HG03025 (cell line): ENCODE results near the gene HRH3.

Experiments used
- ATAC-seq: cut with Tn5 transposase; IDR thresholded peaks from one replicate; pipeline ENCODE4 v1.9.1; 2021; ENCODE audit warnings: mild to moderate bottlenecking, moderate library complexity; ENCODE audit not compliant: unreplicated experiment, low FRiP score

HRH3 gene

GRCh38 chr20:62245911-62246280, 25.8 kb upstream of the HRH3 start:
- no peak for ATAC-seq

DNA sequence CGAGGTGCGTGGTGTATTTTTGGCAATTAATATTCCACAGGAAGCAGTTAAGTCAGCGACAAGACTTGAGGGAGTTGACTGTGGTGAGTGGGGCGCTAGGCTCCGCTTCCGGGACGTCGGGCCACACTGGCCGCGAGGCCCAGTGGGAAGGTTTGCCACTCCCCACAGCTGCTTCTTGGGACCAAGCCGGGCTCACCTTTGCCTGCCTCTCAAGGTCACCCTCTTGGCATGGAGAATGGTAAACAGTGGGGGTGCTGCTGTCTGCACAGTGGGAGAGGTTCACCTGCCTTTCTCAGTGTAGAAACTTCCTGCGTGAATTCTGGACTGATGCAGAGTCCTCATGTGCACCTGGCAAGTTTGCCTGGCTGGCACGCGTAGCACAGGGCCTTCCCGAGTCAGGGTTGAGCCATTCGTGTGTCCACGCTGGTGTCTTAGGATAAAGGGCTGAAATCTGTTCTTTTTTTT, 24.6 kb upstream of the HRH3 start:
- ATAC-seq = no peak

DNA sequence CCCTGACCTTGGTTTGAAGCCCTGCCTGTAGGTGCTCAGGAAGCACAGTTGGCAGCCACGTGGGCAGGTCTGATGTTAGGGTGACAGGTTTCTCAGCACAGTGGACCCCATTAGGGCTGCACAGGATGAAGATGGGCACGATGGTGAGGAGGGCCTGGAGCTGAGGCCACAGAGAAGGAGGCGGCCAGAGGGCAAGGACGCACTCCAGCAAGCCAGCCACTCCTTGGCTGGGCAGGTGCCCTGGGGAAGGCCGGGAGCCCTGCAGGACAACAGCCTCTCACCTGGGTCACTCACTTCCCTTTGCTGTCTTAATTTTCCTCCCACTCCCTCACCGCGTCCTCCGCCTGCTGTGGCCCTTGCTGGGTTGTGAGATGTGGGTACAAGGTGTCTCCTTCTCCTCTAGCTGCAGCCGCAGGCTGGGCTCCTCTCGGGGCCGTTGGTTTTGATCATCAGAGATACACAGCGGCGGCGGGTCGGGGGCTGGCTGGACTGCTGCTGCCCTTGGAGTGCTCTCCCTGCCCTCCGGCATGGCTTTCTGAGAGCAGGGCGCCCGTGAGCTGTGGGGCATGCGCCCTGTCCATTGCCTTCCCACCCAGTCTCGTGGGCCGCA, 23.9 kb upstream of the HRH3 start:
- no peak for ATAC-seq

- ATAC-seq = no peak
These were observed 23.0 kb upstream of the HRH3 start for GRCh38 chr20:62243106-62243505.

GRCh38 chr20:62242176-62242575, 22.1 kb upstream of the HRH3 start:
- ATAC-seq = no peak

- ATAC-seq = no peak
These were observed 21.4 kb upstream of the HRH3 start for GRCh38 chr20:62241506-62241905.

DNA sequence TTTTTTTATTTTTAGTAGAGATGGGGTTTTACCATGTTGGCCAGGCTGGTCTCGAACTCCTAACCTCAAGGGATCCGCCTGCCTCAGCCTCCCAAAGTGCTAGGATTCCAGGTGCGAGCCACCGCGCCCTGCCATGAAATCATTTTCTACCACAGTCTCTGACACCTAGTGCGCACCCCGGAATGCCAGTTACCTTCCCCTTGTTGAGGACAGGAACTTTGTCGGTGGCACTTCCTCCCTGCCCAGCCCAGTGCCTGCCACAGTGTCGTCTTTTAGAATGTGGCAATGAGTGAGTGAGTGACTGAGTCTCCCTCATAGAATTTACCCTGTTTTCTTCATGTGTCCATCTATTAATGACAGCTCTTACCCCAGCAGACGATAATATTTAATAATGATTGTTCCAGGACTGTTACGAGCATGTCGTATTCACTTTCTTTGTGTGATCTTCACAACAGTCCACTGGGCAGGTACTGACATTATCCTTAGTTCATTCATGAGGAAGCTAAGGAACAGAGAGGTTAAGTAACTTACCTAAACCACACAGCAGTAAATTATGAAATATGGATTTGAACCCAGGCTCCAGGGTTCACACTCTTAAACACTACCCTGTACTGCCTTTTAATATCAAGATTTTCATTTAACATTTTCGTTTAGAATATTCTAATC, 20.1 kb upstream of the HRH3 start:
- no peak for ATAC-seq

DNA sequence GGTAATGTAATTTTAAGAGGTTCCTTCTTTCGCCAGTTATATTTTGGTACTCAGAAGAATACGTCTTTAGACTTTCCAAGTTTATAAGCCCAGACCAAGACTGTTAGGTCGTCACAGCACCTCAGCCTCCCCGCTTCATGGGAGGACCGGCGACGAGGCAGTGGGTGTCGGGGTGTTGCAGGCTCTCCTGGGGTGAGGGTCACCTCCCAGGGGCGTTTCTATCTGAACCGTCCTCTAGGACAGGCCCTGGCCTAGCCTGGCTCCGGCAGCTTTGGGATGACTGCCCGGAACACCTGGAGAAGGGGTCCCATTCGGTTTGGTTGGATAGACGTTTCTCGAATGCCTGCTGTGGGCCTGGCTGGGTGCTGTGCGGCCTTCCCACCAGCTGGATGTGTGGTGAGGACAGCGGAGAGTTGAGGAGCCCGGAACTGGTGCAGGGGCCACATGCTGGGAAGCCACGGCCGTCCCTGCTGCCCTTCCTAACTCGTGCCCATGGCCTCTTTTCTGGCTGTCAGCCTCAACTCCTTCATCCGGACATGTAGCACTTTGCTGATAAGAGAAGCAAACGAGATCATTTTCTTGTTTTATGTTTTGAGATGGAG, 19.3 kb upstream of the HRH3 start:
- ATAC-seq = no peak

GRCh38 chr20:62238569-62239277, 18.6 kb upstream of the HRH3 start:
- ATAC-seq = peak; percentile 9

- peak; percentile 96 for ATAC-seq
These were observed 17.9 kb upstream of the HRH3 start, which contains the start of gene OSBPL2 for GRCh38 chr20:62237801-62238568. TSS of gene OSBPL2 (plus strand) at chr20:62238521. CDS start at chr20:62256185, 17,664 bp downstream.

- no peak for ATAC-seq
These were observed 17.4 kb upstream of the HRH3 start for GRCh38 chr20:62237514-62237800.

- ATAC-seq = no peak
These were observed 16.9 kb upstream of the HRH3 start for GRCh38 chr20:62236766-62237513.

- ATAC-seq = no peak
These were observed 16.1 kb upstream of the HRH3 start for GRCh38 chr20:62236200-62236599.

DNA sequence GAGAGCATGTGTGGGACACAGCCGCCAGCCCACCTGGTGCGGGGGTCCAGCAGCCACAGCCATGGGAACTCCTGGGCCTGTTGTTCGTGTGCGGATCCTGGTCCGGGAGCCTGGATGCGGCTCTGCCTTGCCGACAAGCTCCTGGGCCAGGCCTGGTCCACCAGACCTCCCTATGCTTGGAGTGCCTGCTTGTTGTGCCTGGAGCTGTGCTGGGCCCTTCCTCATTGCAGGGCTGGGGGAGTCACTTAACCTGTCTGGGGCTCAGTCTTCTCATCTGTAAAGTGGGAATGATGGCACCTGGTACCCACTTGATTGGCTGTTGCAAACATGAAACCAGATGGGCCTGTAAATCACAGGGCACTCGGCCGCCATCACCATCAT, 15.7 kb upstream of the HRH3 start:
- no peak for ATAC-seq

- ATAC-seq = no peak
These were observed 15.1 kb upstream of the HRH3 start for GRCh38 chr20:62235001-62235776.

DNA sequence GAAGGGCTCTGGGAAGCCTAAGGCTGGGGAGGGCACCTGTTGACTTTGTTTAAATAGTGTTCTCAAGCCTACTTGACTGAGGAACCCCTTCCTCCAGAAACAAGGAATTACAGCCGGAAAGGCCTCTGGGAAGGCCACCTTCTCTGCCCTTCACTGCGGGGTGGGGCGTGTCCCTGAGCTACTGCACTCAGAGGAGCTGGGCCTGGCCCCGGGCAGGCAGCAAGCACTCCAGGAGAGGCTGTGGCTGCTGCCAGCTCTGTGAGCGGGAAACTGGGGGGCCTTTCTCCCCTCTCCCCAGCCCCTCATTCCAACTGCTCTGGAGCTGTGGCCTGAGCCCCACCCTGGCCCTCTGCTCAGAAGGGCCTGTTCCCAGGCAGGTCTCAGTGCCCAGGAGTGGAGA, 14.3 kb upstream of the HRH3 start:
- ATAC-seq = no peak

- ATAC-seq = no peak
These were observed 13.6 kb upstream of the HRH3 start for GRCh38 chr20:62233684-62234083.

GRCh38 chr20:62232770-62233645, 12.9 kb upstream of the HRH3 start:
- no peak for ATAC-seq
